ENCODE results near the gene MYLK2.
A peak's percentile ranks its signal among the peaks of the same experiment; 100 is the strongest.

Gene MYLK2

DNA sequence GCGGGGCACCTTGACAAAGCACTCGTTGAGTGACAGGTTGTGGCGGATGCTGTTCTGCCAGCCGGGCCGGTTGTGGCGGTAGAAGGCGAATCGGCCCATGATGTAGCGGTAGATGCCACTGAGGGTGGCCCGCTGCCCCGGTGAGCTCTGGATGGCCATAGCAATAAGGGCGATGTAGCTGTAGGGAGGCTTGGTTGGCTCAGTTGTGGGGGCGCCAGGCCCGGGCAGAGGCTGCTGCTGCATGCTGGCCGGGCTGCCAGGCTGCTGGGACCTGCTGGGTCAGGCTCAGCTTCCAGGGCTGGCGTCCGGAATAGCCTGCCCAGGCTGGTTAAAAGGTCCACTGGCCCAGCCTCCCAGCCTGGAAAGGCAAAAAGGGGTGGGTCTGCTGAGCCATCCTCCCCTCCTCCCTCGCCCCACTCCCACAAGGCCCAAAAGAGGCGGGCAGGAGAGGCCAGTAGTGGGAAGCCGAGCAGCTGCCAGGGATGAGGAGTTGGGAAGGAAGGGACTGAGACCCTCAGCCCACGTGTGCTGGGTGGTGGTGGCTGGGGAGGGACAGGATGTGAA is 26.2 kb downstream of the MYLK2 start, which contains the start of gene FOXS1:
Gene FOXS1, minus strand, starts transcription at position 305 of the 564 bp plus-strand sequence. Its CDS starts 62 bp downstream, at position 243.
- Histone ChIP-seq H3K36me3 (replicated peaks in 1 of 2; ENCODE audit: control insufficient read depth in 2 of 2, insufficient read depth in 2 of 2, low read length in 2 of 2) (no peaks in the 10 kb centered on the region), H2BK5ac (ENCODE audit: low read length) (peak within 1 kb of the TSS; percentile 85), H2BK120ac (ENCODE audit: low read depth, low read length) (peak within 1 kb of the TSS; percentile 48), H3K14ac (ENCODE audit: low read length) (peak within 1 kb of the TSS; percentile 49), H3K9me3 (replicated peaks in 1 of 2; ENCODE audit: control insufficient read depth in 2 of 2, insufficient read depth in 1 of 2, low read depth in 1 of 2, low read length in 2 of 2) (no peaks in the 10 kb centered on the region), H2BK12ac (ENCODE audit: low read length) (peak within 1 kb of the TSS; percentile 97), H3K27me3 (ENCODE audit: control insufficient read depth in 3 of 3, insufficient read depth in 3 of 3, low read depth in 1 of 3, low read length in 3 of 3) (peaks cover 0 to 15% (median 15%) of the 10 kb centered on the region in 3 experiments), H4K91ac (ENCODE audit: low read depth, low read length, poor library complexity) (peak within 1 kb of the TSS; percentile 44), H3K23ac (ENCODE audit: low read depth, low read length, poor library complexity) (peak within 1 kb of the TSS; percentile 48), H2AFZ (ENCODE audit: low read length) (peak within 1 kb of the TSS; percentile 86), H3K9ac (ENCODE audit: low read depth, low read length, poor library complexity) (peak within 1 kb of the TSS; percentile 85), H2AK5ac (ENCODE audit: low read depth, low read length) (peak within 1 kb of the TSS; percentile 96), H3K4me1 (ENCODE audit: control insufficient read depth in 2 of 2, insufficient read depth in 1 of 2, low read depth in 1 of 2, low read length in 2 of 2) (peaks cover 35 to 36% of the 10 kb centered on the region in 2 donors), H3K4ac (ENCODE audit: low read length) (peak within 1 kb of the TSS; percentile 84), H3K18ac (ENCODE audit: low read length) (peak within 1 kb of the TSS; percentile 92), H3K27ac (replicated peaks; ENCODE audit: low read length) (peak within 1 kb of the TSS; percentile 21), H3K4me2 (ENCODE audit: insufficient read depth, low read length, poor library complexity, severe bottlenecking) (no peak within 1 kb of the TSS), H3K4me3 (ENCODE audit: low read length in 2 of 2) (no peak within 1 kb of the TSS), H4K8ac (ENCODE audit: low read depth, low read length) (peak within 1 kb of the TSS; percentile 85), H2BK15ac (ENCODE audit: low read length) (peak within 1 kb of the TSS; percentile 100), H3K79me1 (ENCODE audit: low read depth, low read length) (no peaks in the 10 kb centered on the region)
- no peak for DNase-seq (ENCODE audit: low spot score)
- WGBS, 2 donors (ENCODE audit: extremely low coverage in 2 of 2, insufficient read length in 2 of 2, insufficient replicate concordance in 1 of 2): no CpG with 5 or more reads among the region's 21 CpGs

DNA sequence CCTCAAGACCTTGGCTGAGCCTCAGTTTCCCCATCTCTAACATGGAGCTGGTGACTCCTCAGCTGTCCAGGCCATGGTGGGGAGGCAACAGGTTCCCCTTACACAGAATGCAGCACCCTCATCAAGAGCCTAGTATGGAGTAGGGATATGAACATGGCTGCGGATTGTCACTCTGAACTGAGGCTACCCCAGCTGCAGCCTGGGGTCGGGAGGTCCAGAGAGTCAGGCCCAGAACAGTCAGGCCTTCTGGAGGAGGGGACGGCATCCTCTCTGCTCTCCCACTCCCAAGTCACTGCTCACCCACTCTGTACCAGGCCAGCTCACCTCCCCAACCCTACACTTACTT is 27.6 kb downstream of the MYLK2 start:
- Histone ChIP-seq H3K4me1 (ENCODE audit: control insufficient read depth in 2 of 2, insufficient read depth in 1 of 2, low read depth in 1 of 2, low read length in 2 of 2) (peaks cover 29 to 35% of the 10 kb centered on the region in 2 donors), H2BK120ac (ENCODE audit: low read depth, low read length) (no peak overlapping the region), H3K27me3 (ENCODE audit: control insufficient read depth in 3 of 3, insufficient read depth in 3 of 3, low read depth in 1 of 3, low read length in 3 of 3) (peaks cover 0 to 29% (median 15%) of the 10 kb centered on the region in 3 experiments), H3K18ac (ENCODE audit: low read length) (peak overlapping the region; percentile 63), H3K23ac (ENCODE audit: low read depth, low read length, poor library complexity) (no peak overlapping the region), H3K36me3 (replicated peaks in 1 of 2; ENCODE audit: control insufficient read depth in 2 of 2, insufficient read depth in 2 of 2, low read length in 2 of 2) (no peaks in the 10 kb centered on the region), H3K9ac (ENCODE audit: low read depth, low read length, poor library complexity) (no peak overlapping the region), H4K8ac (ENCODE audit: low read depth, low read length) (no peak overlapping the region), H2AFZ (ENCODE audit: low read length) (no peak overlapping the region), H4K91ac (ENCODE audit: low read depth, low read length, poor library complexity) (no peak overlapping the region), H2BK12ac (ENCODE audit: low read length) (no peak overlapping the region), H3K9me3 (replicated peaks in 1 of 2; ENCODE audit: control insufficient read depth in 2 of 2, insufficient read depth in 1 of 2, low read depth in 1 of 2, low read length in 2 of 2) (no peaks in the 10 kb centered on the region), H3K79me1 (ENCODE audit: low read depth, low read length) (no peaks in the 10 kb centered on the region), H2BK15ac (ENCODE audit: low read length) (no peak overlapping the region), H3K4me3 (ENCODE audit: low read length in 2 of 2) (no peak overlapping the region), H2BK5ac (ENCODE audit: low read length) (no peak overlapping the region), H3K27ac (replicated peaks; ENCODE audit: low read length) (no peak overlapping the region), H3K14ac (ENCODE audit: low read length) (no peak overlapping the region), H2AK5ac (ENCODE audit: low read depth, low read length) (peak overlapping the region; percentile 52), H3K4ac (ENCODE audit: low read length) (peak overlapping the region; percentile 19), H3K4me2 (ENCODE audit: insufficient read depth, low read length, poor library complexity, severe bottlenecking) (no peak overlapping the region)
- no CpG with 5 or more reads among the region's 3 CpGs for WGBS, 2 donors (ENCODE audit: extremely low coverage in 2 of 2, insufficient read length in 2 of 2, insufficient replicate concordance in 1 of 2)
- no peak for DNase-seq (ENCODE audit: low spot score)

DNA sequence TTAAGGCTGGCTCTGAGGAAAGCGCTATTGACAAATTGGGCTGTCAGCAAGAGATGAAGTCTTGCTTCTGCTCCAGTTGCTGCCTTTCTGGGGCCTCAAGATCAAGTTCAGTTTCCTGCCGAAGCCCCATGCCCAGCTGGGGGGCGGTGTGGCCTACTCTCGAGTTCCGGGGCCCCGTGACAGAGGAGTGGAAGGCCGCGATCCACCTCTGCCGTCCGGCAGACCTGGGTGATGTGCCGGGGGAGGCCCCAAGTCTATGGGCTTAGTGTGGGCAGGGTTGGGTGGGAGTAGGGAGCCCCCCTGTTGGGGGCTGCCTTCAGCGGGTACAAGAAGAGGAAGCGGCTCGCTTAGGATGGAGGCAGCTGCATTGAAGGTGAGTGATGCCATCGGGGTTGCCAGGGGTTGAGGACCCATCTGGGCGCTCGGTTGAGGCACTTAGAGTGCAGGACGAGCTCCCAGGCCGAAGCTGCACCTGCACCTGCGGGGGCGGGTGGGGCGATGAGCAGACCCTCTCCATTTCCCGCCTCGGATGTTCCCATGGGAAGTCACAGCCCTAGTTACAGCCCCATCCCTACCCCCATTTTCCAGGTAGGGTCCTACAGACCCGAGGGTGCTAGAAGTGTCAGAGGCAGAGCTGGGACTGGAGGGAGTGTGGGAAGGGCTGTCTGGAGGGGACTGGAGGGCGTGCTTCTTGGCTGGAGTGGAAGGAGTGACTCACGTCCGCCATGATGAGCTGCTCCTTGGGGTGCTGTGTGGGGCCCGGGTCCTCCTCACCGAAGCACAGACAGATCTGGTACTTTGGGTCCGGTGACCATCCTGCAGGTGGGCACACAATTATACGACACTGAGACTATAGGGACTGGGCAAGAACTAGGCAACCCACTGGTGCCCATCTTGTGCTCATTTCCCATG is 29.2 kb downstream of the MYLK2 start:
- H2AK5ac ChIP-seq (ENCODE audit: low read depth, low read length): peak overlapping the region; percentile 56
- H3K36me3 ChIP-seq (replicated peaks in 1 of 2; ENCODE audit: control insufficient read depth in 2 of 2, insufficient read depth in 2 of 2, low read length in 2 of 2): no peaks in the 10 kb centered on the region
- no peak overlapping the region for H2AFZ ChIP-seq (ENCODE audit: low read length)
- H2BK12ac ChIP-seq (ENCODE audit: low read length): no peak overlapping the region
- no peak for DNase-seq (ENCODE audit: low spot score)
- peak overlapping the region; percentile 49 for H3K14ac ChIP-seq (ENCODE audit: low read length)
- H3K4me3 ChIP-seq (ENCODE audit: low read length in 2 of 2): no peak overlapping the region
- no peak overlapping the region for H3K4ac ChIP-seq (ENCODE audit: low read length)
- peak overlapping the region; percentile 73 for H2BK15ac ChIP-seq (ENCODE audit: low read length)
- H3K18ac ChIP-seq (ENCODE audit: low read length): no peak overlapping the region
- no CpG with 5 or more reads among the region's 32 CpGs for WGBS, 2 donors (ENCODE audit: extremely low coverage in 2 of 2, insufficient read length in 2 of 2, insufficient replicate concordance in 1 of 2)
- H3K4me1 ChIP-seq (ENCODE audit: control insufficient read depth in 2 of 2, insufficient read depth in 1 of 2, low read depth in 1 of 2, low read length in 2 of 2): peaks cover 13 to 21% of the 10 kb centered on the region in 2 donors
- H4K8ac ChIP-seq (ENCODE audit: low read depth, low read length): no peak overlapping the region
- H3K9me3 ChIP-seq (replicated peaks in 1 of 2; ENCODE audit: control insufficient read depth in 2 of 2, insufficient read depth in 1 of 2, low read depth in 1 of 2, low read length in 2 of 2): no peaks in the 10 kb centered on the region
- no peak overlapping the region for H2BK120ac ChIP-seq (ENCODE audit: low read depth, low read length)
- no peak overlapping the region for H3K4me2 ChIP-seq (ENCODE audit: insufficient read depth, low read length, poor library complexity, severe bottlenecking)
- H3K9ac ChIP-seq (ENCODE audit: low read depth, low read length, poor library complexity): no peak overlapping the region
- no peak overlapping the region for H2BK5ac ChIP-seq (ENCODE audit: low read length)
- no peak overlapping the region for H3K23ac ChIP-seq (ENCODE audit: low read depth, low read length, poor library complexity)
- H3K27me3 ChIP-seq (ENCODE audit: control insufficient read depth in 3 of 3, insufficient read depth in 3 of 3, low read depth in 1 of 3, low read length in 3 of 3): peaks cover 0 to 33% (median 15%) of the 10 kb centered on the region in 3 experiments
- no peak overlapping the region for H3K27ac ChIP-seq (replicated peaks; ENCODE audit: low read length)
- no peak overlapping the region for H4K91ac ChIP-seq (ENCODE audit: low read depth, low read length, poor library complexity)
- H3K79me1 ChIP-seq (ENCODE audit: low read depth, low read length): no peaks in the 10 kb centered on the region

All from neuronal stem cell (in vitro differentiated cells).